K562 (cell line): ENCODE measurements around the gene POLR3H. TPM values are rescaled to one million over a fixed set of nuclear protein-coding genes. Genes with fewer than 3 reads are reported as not detected.

Experiments
- CEBPB ChIP-seq: fragments of 450-650 bp; IDR thresholded peaks from 2 replicates; pipeline ENCODE4 v1.6.1; 2016; ENCODE audit warnings: missing genetic modification characterization, missing compliant biosample characterization
- DACH1 ChIP-seq: fragments of 450-650 bp; IDR thresholded peaks from 2 replicates; pipeline ENCODE4 v1.6.1; 2018; ENCODE audit not compliant: partially characterized antibody
- ETV1 ChIP-seq: fragments of 450-650 bp; conservative IDR thresholded peaks from 2 replicates; pipeline ENCODE4 v1.6.1; 2016; ENCODE audit warnings: missing genetic modification characterization, control low read depth, low read depth, missing compliant biosample characterization
- HNRNPL ChIP-seq: fragments of 200-400 bp; formaldehyde crosslinking; IDR thresholded peaks from 2 replicates; pipeline ENCODE4 v1.6.1; 2017; ENCODE audit warnings: low read depth, mild to moderate bottlenecking, low read length
- JUNB ChIP-seq: fragments of 450-650 bp; formaldehyde crosslinking; conservative IDR thresholded peaks from 2 replicates; pipeline ENCODE4 v1.4.0; 2020; ENCODE audit warnings: mild to moderate bottlenecking
- POLR2G ChIP-seq: fragments of 200-400 bp; formaldehyde crosslinking; IDR thresholded peaks from 2 replicates; pipeline ENCODE4 v1.6.1; 2017; ENCODE audit warnings: low read depth, mild to moderate bottlenecking, antibody characterized with exemption, low read length, moderate library complexity
- RAD21 ChIP-seq, 2 experiments: fragments of 250-450 bp in 1 of 2; fragments of 450-650 bp in 1 of 2; sonication (Bioruptor Pico) in 1 of 2; formaldehyde crosslinking in 1 of 2; IDR thresholded peaks in 1 of 2; conservative IDR thresholded peaks in 1 of 2; 2 replicates each; pipeline versions ENCODE4 v1.4.0 to v1.8.0; 2020 to 2022; ENCODE audit warnings: mild to moderate bottlenecking in 2 of 2, moderate library complexity in 1 of 2
- ZC3H11A ChIP-seq: IDR thresholded peaks from 2 replicates; pipeline ENCODE4 v1.6.1; 2012; ENCODE audit warnings: low read depth, low read length, improper control_type of control experiment
- ZKSCAN1 ChIP-seq: fragments of 150-350 bp; IDR thresholded peaks from 2 replicates; pipeline ENCODE4 v1.6.1; 2016; ENCODE audit warnings: low read depth, low read length
- ZNF143 ChIP-seq: sonication (generic); formaldehyde crosslinking; IDR thresholded peaks from 2 replicates; pipeline ENCODE4 v1.9.0; 2022; ENCODE audit warnings: mild to moderate bottlenecking, missing genetic modification reagents
- ZNF146 ChIP-seq: IDR thresholded peaks from one replicate; pipeline ENCODE4 v1.6.1; 2018; ENCODE audit warnings: missing compliant biosample characterization; ENCODE audit not compliant: unreplicated experiment
- ZNF354B ChIP-seq: fragments of 250-450 bp; sonication (Bioruptor Pico); IDR thresholded peaks from 2 replicates; pipeline ENCODE4 v1.4.0; 2020
- ZNF699 ChIP-seq: fragments of 250-450 bp; sonication (Bioruptor Pico); IDR thresholded peaks from 2 replicates; pipeline ENCODE4 v1.8.0; 2021; ENCODE audit warnings: mild to moderate bottlenecking, moderate library complexity; ENCODE audit not compliant: insufficient replicate concordance
- ZNF780A ChIP-seq: fragments of 250-450 bp; sonication (Bioruptor Pico); IDR thresholded peaks from 2 replicates; pipeline ENCODE4 v1.5.0; 2021; ENCODE audit warnings: mild to moderate bottlenecking
- polyA plus RNA-seq, 8 experiments: library from polyadenylated mRNA; depleted of rRNA in 4 of 8; stranded (reverse) in 5 of 8; unstranded in 3 of 8; fragments of >200 nt; fragmentation: Nextera tagmentation in 2 of 8; fragmentation: Illumina TruSeq in 1 of 8; extraction: Ambion mirVana in 2 of 8; extraction: Trizol in 1 of 8; gene quantifications; 2 replicates each; pipeline versions ENCODE4 v1.2.1 to v1.2.3, GENCODE V29; 2011 to 2014; ENCODE audit warnings: inconsistent platforms in 1 of 8, missing spikeins in 1 of 8
- total RNA-seq, 7 experiments: library from RNA; depleted of rRNA in 6 of 7; stranded (reverse); fragments of >200 nt in 6 of 7; fragmentation: Illumina TruSeq in 2 of 7; extraction: Trizol in 2 of 7; gene quantifications; 2 replicates each; pipeline versions ENCODE4 v1.2.1 to v1.2.3, GENCODE V29; 2011 to 2021; ENCODE audit warnings: low replicate concordance in 1 of 7
- TF ChIP-seq, protein P1 (sequence below): fragments of 250-450 bp; sonication (Bioruptor Pico); IDR thresholded peaks from 2 replicates; pipeline ENCODE4 v1.5.0; 2021
- TF ChIP-seq, protein P2 (sequence below): fragments of 200-800 bp; sonication (Bioruptor generic); IDR thresholded peaks from 2 replicates; pipeline ENCODE4 v1.6.1; 2017; ENCODE audit warnings: missing genetic modification characterization, missing compliant biosample characterization
- TF ChIP-seq, protein P3 (sequence below): sonication (generic); formaldehyde crosslinking; IDR thresholded peaks from 2 replicates; pipeline ENCODE4 v1.8.1; 2023; ENCODE audit warnings: mild to moderate bottlenecking, missing genetic modification reagents
- TF ChIP-seq, protein P4 (sequence below), 2 experiments: fragments of 150-350 bp in 1 of 2; IDR thresholded peaks; 2 replicates each; pipeline ENCODE4 v1.6.1; 2012 to 2016; ENCODE audit warnings: low read depth in 2 of 2, low read length in 2 of 2, mild to moderate bottlenecking in 1 of 2, moderate library complexity in 1 of 2

The POLR3H gene
- total and polyA plus RNA-seq, 9 of the 15 experiments (the other 6 are each of a cell fraction or from before 2014, with no cell fraction given): 5.3 to 48.4 (median 22.2) TPM

DNA sequence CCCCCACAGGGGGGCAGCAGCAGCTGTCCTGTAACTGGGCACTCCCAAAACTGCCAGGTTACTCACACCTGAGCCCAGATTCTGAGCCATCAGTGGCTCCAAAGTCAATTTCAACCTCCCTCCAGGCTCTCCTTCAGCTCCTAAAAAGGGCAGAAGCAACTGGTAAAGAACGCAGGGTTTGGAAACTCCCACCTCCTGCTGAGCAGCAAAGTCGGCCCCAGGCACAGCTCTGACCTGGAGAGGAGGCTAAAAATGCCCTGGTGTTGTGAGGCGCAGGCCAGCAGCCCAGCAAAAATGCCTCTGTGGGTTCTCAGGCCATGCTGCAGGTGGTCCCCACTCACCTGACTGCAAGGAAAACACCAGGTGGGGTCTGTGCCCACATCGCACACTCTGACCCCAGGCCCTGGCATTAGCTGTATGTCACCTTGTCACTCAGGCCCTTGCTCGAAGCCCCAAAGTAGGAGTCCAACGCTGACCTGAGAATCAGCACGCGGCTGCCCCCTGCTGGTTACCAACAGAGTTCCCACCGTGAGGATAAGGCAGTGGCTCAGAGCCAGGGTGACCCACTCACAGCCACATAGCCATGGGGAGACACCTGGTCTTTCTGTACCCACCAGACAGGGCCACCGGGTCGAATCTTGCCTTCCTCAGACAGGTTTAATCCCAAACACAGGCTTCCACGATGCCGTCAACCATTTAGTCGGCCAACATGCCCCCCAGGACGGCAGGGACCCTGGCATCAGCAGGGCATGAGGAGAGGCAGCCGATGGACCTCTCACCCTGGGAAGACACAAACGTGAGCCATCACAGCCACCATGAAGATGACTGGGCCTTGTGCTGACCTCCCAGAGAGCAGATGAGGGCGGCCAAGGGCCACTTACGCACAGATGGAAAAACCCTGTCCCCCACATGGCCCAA is 11.1 kb downstream of the POLR3H start (continued):
- TF ChIP-seq DACH1 (no peak), ETV1 (tag) (no peak), ZNF146 (CRISPR knock-in tag) (no peak), POLR2G (peak; percentile 53; the same call in 1 of the 2 replicates), JUNB (CRISPR knock-in tag) (no peak), ZNF699 (CRISPR knock-in tag) (no peak), ZNF354B (CRISPR knock-in tag) (no peak), ZNF143 (no peak), HNRNPL (no peak), ZNF780A (CRISPR knock-in tag) (no peak), RAD21 (CRISPR knock-in tag; conservative IDR thresholded peaks at IDR 0.05 in 1 of 2, IDR thresholded peaks at IDR 0.05 in 1 of 2) (peak in 1 of 2 experiments; percentile 58; a peak in 2 of 4 replicates), ZC3H11A (no peak), ZKSCAN1 (no peak), CEBPB (no peak)
- TF ChIP-seq, protein P1, sequence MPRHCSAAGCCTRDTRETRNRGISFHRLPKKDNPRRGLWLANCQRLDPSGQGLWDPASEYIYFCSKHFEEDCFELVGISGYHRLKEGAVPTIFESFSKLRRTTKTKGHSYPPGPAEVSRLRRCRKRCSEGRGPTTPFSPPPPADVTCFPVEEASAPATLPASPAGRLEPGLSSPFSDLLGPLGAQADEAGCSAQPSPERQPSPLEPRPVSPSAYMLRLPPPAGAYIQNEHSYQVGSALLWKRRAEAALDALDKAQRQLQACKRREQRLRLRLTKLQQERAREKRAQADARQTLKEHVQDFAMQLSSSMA (CRISPR knock-in tag): no peak
- TF ChIP-seq, protein P2, sequence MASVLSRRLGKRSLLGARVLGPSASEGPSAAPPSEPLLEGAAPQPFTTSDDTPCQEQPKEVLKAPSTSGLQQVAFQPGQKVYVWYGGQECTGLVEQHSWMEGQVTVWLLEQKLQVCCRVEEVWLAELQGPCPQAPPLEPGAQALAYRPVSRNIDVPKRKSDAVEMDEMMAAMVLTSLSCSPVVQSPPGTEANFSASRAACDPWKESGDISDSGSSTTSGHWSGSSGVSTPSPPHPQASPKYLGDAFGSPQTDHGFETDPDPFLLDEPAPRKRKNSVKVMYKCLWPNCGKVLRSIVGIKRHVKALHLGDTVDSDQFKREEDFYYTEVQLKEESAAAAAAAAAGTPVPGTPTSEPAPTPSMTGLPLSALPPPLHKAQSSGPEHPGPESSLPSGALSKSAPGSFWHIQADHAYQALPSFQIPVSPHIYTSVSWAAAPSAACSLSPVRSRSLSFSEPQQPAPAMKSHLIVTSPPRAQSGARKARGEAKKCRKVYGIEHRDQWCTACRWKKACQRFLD (CRISPR knock-in tag): no peak
- TF ChIP-seq, protein P3, sequence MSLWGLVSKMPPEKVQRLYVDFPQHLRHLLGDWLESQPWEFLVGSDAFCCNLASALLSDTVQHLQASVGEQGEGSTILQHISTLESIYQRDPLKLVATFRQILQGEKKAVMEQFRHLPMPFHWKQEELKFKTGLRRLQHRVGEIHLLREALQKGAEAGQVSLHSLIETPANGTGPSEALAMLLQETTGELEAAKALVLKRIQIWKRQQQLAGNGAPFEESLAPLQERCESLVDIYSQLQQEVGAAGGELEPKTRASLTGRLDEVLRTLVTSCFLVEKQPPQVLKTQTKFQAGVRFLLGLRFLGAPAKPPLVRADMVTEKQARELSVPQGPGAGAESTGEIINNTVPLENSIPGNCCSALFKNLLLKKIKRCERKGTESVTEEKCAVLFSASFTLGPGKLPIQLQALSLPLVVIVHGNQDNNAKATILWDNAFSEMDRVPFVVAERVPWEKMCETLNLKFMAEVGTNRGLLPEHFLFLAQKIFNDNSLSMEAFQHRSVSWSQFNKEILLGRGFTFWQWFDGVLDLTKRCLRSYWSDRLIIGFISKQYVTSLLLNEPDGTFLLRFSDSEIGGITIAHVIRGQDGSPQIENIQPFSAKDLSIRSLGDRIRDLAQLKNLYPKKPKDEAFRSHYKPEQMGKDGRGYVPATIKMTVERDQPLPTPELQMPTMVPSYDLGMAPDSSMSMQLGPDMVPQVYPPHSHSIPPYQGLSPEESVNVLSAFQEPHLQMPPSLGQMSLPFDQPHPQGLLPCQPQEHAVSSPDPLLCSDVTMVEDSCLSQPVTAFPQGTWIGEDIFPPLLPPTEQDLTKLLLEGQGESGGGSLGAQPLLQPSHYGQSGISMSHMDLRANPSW (CRISPR knock-in tag): no peak
- TF ChIP-seq, protein P4, sequence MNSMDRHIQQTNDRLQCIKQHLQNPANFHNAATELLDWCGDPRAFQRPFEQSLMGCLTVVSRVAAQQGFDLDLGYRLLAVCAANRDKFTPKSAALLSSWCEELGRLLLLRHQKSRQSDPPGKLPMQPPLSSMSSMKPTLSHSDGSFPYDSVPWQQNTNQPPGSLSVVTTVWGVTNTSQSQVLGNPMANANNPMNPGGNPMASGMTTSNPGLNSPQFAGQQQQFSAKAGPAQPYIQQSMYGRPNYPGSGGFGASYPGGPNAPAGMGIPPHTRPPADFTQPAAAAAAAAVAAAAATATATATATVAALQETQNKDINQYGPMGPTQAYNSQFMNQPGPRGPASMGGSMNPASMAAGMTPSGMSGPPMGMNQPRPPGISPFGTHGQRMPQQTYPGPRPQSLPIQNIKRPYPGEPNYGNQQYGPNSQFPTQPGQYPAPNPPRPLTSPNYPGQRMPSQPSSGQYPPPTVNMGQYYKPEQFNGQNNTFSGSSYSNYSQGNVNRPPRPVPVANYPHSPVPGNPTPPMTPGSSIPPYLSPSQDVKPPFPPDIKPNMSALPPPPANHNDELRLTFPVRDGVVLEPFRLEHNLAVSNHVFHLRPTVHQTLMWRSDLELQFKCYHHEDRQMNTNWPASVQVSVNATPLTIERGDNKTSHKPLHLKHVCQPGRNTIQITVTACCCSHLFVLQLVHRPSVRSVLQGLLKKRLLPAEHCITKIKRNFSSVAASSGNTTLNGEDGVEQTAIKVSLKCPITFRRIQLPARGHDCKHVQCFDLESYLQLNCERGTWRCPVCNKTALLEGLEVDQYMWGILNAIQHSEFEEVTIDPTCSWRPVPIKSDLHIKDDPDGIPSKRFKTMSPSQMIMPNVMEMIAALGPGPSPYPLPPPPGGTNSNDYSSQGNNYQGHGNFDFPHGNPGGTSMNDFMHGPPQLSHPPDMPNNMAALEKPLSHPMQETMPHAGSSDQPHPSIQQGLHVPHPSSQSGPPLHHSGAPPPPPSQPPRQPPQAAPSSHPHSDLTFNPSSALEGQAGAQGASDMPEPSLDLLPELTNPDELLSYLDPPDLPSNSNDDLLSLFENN (IDR thresholded peaks at IDR 0.05; ENCODE audit: low read depth in 2 of 2, low read length in 2 of 2): no peak
